LHCN-M2 (cell line): ENCODE measurements around the gene CHTOP. TPM values are rescaled to one million over a fixed set of nuclear protein-coding genes. Genes with fewer than 3 reads are reported as not detected.
A peak's percentile ranks its signal among the peaks of the same experiment; 100 is the strongest.

Experiments used
- DNase-seq: peaks from one replicate; pipeline ENCODE4 v3.0.0-alpha.2; 2012; ENCODE audit warnings: low read depth
- total RNA-seq: library from RNA; depleted of rRNA; stranded (reverse); fragments of >200 nt; gene quantifications from 2 replicates; pipeline ENCODE4 v1.2.3, GENCODE V29; 2014

CHTOP gene
- total RNA-seq, 1 experiment from 2014 or later, result 44.5 TPM

GRCh38 chr1:153612755-153613331, 21.0 kb upstream of the CHTOP start, which contains the start of gene S100A16:
Gene S100A16, minus strand, starts transcription at chr1:153613137. Its CDS starts 4,986 bp downstream, at chr1:153608151.
- DNase-seq, result peak; percentile 83

GRCh38 chr1:153613406-153613805, 20.5 kb upstream of the CHTOP start:
- DNase-seq, result no peak

GRCh38 chr1:153614189-153614900, 19.5 kb upstream of the CHTOP start:
- no peak for DNase-seq

- no peak for DNase-seq
Observed at GRCh38 chr1:153614906-153615305, 19.0 kb upstream of the CHTOP start.

- no peak for DNase-seq
Observed at GRCh38 chr1:153615406-153615805, 18.5 kb upstream of the CHTOP start.

- no peak for DNase-seq
Observed at GRCh38 chr1:153616144-153616916, 17.5 kb upstream of the CHTOP start, which contains the start of gene S100A14. Gene S100A14, minus strand, starts transcription at chr1:153616325. Its CDS starts 467 bp downstream, at chr1:153615858.

GRCh38 chr1:153616917-153617311, 17.0 kb upstream of the CHTOP start:
- no peak for DNase-seq

- DNase-seq, result no peak
Observed at GRCh38 chr1:153617663-153618062, 16.2 kb upstream of the CHTOP start.

- no peak for DNase-seq
Observed at GRCh38 chr1:153619171-153619570, 14.7 kb upstream of the CHTOP start.

GRCh38 chr1:153623101-153623500, 10.8 kb upstream of the CHTOP start:
- no peak for DNase-seq

- DNase-seq, result no peak
Observed at GRCh38 chr1:153624965-153625611, 8.8 kb upstream of the CHTOP start.

- DNase-seq, result no peak
Observed at GRCh38 chr1:153626477-153626903, 7.4 kb upstream of the CHTOP start.

- DNase-seq, result peak; percentile 97
Observed at GRCh38 chr1:153626904-153627714, 6.8 kb upstream of the CHTOP start, which contains the start of gene S100A13. Gene S100A13, minus strand, starts transcription at chr1:153627505. Its CDS starts 1,033 bp downstream, at chr1:153626472.

- no peak for DNase-seq
Observed at GRCh38 chr1:153627715-153628626, 5.9 kb upstream of the CHTOP start, which contains the start of gene S100A1. Gene S100A1, plus strand, starts transcription at chr1:153628434. Its CDS starts 2,088 bp downstream, at chr1:153630522.

- DNase-seq, result no peak
Observed at GRCh38 chr1:153628638-153629342, 5.1 kb upstream of the CHTOP start.

- DNase-seq, result no peak
Observed at GRCh38 chr1:153629343-153629665, 4.6 kb upstream of the CHTOP start.

- DNase-seq, result no peak
Observed at GRCh38 chr1:153629971-153630370, 3.9 kb upstream of the CHTOP start.

- DNase-seq, result no peak
Observed at GRCh38 chr1:153630384-153630783, 3.5 kb upstream of the CHTOP start.
